ENCODE data around the gene AREL1.
A peak's percentile ranks its signal among the peaks of the same experiment; 100 is the strongest.

Gene AREL1

DNA sequence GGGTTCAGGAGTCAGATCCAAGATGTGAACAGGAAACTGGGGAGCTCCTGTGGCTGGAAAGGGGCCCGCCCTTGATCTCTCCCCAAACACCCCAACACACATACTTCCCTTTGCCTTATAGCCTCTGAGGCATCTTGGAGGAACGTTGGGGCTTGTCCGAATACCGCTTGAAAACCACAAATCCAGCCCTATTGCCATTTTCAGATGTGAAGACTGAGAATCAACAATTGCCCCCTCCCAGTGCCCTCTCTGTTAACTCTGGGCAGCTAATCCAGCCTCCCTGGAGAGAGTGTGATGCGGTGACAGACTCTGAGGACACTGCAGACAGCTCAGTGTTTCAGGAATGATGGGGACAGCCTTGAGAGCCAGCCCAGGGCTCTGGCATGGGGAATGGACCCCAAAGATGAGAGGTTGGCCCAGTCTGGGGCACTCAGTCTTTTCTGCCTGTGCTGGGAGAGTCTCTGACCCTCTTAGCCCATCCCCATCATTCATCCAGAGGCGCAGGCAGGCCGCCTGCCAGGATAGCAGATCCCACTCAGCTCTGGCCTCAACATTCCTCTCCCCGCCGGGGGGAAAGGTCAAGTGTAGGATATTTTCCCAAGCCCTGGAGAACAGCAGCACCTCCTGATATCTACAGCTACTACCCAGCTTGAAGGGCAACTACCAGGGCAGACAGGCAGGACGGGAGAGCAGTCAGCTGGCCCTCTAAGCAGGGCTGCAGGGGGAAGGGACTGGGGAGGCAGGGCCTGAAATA, 76.3 kb downstream of the AREL1 start:
- no peak for DNase-seq (ENCODE audit: low spot score)

DNA sequence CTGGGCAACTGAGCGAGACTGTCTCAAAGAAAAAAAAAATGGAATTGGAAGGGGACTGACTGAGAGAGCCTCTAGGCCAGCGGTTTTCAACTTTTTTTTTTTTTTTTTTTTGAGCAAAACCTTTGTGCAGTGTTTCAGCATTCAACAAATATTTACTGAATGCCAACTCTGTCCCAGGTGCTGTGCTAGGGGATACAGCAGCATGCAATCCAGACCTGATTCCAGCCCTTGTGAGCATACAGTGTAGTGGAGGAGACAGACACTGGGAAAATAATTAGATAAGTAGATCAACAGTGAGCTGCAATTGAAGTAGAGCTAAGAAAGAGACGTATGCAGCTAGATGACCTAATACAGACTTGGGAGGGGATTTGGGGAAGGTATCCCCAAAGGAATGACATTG, 77.0 kb downstream of the AREL1 start:
- DNase-seq (ENCODE audit: low spot score), result no peak

DNA sequence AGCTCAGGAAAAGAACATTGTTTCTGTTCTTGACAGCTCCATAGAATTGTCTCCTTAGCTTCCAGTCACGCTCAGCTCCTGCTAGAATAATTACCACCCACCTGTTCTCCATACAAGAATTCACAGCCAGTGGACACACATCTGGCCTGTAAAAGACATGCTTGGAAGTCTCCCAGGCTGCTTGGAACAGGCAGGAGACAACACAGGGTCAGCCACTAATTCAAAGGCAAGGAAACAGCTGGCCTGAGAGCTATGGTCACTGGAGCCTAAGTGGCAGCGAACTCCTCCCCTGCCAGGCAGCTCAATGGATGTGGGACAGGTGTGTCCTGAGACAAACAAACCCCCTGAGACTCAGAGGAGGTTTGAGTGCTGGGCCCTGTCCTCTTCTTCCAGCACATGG, 77.9 kb downstream of the AREL1 start:
- no peak for DNase-seq (ENCODE audit: low spot score)

DNA sequence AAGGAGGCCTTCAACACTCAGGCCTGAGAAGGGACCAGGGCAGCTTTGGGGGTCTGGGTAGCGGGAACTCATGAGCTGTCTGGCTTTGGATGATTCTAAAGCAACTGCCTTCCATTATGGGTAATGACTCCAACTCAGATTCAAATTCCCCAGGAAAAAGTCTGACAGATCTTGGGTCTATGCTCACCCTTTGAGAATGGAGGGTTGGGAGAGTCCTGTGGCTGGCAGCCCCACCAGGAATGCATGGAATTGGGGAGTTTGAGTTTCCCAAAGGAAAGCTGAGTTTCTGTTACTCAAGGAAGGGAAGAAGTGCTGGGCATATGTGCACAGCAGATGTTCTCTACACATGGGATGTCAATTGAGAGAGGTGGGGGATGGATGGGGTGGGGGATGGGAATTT, 78.4 kb downstream of the AREL1 start:
- peak; percentile 58 for DNase-seq (ENCODE audit: low spot score)

DNA sequence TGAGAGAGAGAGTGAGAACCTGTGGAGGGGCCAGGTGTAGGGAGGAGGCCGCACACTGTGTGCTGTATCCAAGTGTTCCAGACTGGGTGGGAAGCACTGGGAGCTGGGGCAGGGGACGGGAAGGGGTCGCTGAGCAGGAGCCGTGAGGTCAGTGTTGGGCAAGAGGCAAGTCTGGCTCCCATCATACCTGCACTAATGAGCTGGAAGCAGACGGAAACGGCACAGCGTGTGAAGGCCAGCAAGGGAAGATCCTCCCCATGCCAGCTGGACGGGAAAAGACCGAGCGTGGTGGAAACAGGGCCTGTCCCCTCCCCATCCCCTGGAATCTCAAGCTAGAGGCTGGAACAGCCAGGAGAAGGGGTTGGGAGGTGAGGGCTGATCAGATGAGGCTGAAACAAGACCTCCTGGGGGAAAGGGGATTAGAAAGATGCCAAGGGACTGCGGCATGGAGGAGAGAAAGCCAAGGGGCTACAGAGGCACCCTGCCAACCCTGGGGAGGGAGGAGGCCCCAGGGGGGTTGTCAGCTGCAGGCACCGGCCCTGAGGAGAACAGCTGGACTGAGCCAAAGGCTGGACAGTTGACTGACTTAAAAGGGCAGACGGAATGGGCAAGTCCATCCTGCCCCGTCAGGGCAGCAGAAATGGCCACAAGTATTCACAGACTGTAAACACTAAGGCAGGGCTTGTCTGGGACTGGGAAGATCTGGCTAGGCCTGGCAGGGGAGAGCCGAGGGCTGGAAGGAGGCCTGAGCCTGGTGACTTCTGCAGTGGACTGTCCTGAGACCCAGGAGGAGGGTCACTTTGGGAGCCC, 81.8 kb downstream of the AREL1 start:
- DNase-seq (ENCODE audit: low spot score), result peak; percentile 51

DNA sequence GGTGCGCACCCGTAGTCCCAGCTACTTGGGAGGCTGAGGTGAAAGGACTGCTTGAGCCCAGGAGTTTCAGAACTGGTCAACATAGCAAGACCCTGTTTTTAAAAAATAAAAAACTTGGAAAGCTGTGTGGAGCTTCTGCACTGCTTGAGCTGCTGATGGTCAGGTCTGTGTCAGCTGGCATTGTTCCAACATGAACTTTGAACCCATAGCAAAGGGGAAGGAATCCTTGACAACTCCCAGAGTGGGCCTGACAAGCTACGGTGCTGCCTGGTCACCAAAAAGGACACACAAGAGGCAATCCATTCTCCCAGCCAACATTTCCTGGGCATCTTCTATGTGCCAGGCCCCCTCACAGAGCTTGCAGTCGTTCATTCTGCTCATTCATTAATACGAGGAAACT, 84.5 kb downstream of the AREL1 start:
- no peak for DNase-seq (ENCODE audit: low spot score)

DNA sequence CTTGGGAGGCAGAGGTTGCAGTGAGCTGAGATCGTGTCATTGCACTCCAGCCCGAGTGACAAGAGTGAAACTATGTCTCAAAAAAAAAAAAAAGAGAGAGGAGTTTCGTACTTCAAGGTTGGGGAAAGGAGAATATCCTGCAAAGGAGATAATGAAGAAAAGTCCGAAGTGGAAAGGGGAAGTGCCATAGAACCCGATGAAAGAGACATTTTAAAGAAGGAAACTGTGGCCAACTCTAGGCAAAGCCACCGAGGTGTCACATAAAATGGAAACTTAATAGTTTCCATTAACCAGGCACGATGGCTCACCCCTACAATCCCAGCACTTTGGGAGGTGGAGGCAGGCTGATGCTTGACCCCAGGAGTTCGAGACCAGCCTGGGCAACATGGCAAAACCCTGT, 85.8 kb downstream of the AREL1 start:
- no peak for DNase-seq (ENCODE audit: low spot score)

DNA sequence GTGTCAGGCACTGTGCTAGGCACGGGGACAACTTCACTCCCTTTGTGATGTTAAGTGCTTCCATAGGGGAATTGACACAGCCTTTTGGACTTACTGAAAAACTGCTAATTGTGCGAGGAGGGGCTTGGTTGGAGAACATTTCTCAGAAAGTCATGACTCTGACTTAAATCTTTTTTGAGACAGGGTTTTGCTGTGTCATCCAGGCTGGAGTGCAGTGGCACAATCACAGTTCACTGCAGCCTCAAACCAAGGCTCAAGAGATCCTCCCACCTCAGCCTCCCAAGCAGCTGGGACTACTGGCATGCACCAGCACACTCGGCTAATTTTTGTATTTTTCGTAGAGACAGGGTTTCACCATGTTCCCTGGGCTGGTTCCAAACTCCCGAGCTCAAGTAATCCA, 90.6 kb downstream of the AREL1 start:
- DNase-seq (ENCODE audit: low spot score), result no peak

DNA sequence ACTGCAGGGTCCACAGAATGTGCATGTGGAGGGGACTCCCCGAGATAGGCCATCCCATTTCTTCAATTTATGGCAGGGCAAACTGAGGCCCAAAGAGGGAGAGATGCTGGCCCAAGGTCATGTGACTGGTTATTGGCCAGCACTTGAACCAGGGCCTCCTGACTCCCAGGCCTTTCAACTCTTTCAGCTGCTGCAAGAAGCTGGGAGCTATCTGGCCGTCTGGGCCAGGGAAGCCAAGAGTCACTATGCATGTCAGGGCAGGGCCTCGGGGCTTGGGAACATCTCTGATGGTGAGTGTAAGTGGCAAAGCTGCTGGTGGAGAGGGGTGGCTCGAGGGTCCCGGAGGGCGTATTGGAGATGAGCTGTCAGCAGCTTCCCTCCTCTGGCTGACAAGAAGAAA, 91.3 kb downstream of the AREL1 start:
- no peak for DNase-seq (ENCODE audit: low spot score)

DNA sequence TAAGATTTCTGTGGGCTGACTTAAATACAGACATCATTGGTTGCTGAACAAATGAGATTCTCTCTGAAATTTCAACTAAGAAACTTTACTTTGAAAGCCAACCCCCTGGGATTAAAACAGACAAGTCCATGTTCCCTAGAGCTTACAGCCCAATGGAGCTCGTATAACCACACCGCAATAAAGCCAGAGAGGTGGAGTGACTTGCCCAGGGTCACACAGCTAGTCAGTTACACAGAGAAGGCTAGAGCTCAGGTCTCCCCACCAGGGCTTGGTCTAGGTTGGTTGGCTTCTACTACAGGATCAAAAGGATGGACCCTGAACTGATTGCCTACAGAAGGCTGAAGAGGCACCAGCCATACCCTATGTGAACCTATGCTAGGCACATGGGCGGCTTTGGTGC, 92.0 kb downstream of the AREL1 start:
- no peak for DNase-seq (ENCODE audit: low spot score)

DNA sequence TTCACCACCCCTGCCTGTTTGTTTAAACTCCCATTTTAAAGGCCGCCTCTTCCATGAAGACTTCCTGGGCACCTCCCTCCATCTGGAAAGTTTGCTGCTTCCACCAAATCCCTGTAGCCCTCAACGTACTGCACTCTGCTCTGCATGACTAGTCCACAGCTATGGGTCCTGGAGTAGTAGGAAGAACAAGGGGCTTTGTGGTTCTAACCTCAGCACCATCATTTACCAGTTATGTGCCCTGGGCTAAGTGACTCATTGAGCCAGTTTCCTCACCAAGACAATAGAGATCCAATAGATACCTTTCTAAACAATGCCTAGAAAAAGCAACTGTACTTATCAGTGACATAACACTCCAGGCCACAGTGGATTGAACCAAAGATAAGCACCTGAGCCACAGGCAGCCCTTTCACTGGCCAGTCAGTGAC, 92.4 kb downstream of the AREL1 start:
- peak; percentile 64 for DNase-seq (ENCODE audit: low spot score)

DNA sequence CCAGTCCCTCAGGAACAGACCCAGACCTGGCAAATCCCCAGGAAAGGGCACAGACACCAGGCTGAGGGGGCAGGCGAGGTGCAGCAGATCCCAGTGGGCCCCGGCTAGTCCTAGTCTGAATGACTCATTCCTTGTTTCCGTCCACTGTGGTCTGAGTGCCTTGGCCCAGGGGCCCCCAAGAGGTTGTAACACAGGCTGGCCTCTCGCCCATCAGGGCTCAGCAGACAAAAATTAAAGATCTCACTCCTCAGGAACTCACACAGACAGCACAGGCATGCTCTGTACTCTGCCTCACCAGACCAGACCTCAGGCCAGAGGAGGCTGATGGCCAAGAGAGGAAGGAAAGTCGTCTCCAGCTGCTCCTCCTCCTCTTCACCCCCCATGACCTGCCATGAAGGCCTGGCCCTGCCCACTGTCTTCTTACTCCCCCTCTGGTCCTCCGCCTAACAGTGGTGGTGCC, 93.2 kb downstream of the AREL1 start:
- DNase-seq (ENCODE audit: low spot score), result peak; percentile 86

DNA sequence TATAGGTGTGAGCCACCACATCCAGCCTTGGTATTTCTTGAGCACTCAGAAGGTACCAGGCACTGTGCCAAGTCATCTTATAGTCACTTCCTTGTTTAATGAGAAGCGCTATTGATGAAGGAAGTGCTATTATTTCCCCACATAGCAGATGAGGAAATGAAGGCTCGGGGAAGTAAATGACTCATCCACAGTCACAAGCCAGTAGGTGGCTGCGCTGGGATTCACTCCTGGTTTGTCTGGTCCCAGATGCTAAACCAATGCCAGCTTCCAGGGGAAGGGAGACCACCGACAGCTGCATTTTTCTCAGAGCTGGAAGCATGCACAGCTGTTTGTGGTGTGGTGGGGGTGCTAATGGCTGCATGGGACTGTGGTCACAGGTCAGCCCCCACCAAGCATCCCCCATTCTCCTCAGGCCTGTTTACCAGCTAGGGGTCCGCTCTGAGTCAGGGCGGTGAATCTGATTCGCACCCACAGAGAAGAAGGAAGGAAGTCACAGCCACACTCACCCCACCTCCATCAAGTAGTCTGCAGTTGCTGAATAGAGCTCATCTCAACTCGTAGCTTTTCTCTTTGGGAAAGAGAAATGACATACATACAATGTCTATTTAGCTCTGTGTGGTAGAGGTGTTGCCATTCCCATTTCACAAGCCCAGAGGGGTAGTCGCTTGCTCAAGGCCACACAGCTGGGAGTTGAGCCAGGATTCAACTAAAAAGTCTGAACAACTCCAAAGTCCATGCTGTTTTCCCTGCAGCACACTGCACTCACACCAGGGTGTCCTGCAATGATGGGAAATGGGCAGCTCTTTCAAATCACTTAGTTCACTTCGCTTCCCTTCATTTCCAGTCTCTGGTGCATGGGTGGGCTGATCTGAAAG, 94.6 kb downstream of the AREL1 start:
- DNase-seq (ENCODE audit: low spot score), result no peak

DNA sequence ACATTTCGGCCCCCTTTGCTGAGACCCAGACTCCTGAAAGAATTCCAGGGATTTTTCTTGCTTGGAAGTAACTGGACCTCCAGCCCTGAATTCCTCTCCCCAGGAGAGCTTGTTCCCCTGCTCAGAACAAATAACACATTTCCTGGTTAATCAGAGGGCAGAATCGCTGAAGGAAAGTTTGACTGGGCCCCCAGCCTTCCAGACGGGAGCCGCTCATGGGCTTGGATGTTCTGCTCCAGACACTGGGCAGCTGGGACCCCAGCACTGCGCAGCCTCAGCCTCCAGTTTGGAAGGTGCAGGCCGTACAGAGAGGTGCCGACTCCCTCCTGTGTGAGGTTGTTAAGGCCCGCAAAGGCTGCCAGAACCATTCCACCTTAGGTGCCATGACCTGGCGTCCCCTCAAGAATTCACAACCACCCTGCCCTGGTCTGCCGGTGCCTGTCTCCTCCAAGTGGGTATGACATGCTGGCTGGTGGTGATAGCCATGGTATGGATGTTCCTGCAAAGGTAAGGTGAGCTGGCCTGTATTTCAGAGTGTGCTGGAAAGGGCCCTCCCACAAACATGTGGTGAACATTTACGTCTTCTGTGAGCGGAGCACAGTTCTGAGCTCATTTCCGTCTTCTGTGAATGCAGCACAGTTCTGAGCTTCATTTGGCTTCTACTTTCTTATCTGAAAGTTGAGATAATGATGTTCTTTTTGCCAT, 95.7 kb downstream of the AREL1 start:
- no peak for DNase-seq (ENCODE audit: low spot score)

DNA sequence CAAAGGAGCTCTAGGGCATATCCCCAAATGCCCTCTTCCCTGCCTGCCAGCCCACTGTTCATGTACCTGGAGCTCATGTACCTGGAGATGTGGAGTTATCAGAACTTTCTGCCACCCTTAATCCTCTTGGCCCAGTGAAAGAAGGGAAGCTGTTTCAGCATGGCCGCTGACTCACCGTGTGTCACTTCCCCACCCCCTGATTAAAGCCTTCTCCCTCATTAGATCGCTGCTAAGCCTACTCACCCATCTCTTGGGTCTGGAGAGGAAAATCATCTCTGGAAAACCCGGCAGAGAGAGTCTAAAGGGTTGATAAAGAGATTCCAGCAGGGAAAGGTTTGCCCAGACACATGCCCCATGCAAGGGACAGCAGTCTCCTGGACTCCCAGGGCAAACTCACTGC, 96.4 kb downstream of the AREL1 start:
- DNase-seq (ENCODE audit: low spot score), result peak; percentile 75

DNA sequence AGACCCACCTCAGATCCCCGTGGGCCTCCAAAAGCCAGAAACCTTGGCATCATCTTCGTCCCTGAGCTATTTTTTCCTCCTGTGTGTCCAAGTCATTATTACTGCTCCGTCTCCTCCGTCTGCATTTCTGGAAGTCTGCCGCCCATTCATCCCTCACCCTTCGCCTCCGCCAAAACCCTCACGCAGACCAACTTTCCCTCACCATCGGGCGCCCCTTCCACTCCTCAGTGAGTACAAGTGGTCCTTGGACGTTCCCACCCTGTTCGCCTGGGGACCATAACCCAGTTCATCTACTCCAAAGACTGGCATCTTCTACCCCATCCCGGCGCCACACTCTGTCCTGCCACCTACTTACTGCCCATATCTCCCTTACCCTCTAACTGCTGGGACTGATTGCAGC, 97.1 kb downstream of the AREL1 start:
- DNase-seq (ENCODE audit: low spot score), result no peak

DNA sequence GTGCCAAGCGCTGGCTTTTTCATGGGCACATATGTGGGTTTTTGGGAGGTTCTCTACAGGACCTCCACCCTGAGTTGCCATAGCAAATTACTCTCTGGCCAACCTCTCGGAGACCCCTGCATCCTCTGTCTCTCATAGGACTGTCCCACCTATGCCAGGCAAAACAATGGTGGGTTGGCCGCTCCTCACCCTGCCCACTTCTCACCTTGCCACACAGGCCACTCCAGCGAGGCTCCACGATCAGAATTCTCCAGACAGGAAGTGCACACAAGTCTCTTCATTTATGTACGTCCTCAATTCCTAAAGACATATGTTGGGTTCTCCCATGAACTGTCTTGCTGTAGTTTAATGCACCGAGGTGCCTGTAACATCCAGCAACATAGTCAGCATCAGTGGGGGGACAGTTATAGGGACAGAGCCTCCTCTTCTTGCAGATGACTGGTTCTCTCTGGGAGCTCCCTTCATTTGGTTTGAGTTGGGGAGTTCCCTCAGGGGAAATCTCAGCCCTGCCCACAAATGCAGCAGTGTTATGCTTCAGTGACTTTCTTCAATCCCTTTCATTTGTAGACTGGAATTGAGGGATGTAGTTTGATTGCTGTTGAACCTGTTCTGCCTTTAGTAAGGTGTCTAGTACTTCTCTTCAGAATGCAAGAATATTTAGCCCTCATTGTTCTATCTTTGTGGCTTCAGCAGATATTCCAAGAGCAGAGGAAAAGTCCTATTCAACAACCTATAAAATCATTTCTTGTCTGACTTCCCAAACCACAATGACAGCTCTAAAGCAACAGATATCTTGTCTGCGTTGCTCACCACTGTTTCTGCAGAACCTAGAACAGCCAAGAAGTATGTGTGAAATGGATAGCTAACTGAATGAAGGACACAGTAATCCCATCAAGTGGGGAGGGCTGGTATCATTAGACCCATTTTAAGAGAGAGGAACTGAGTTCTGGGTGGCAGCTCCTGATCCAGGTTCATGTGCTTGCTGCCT, 98.1 kb downstream of the AREL1 start:
- no peak for DNase-seq (ENCODE audit: low spot score)

DNA sequence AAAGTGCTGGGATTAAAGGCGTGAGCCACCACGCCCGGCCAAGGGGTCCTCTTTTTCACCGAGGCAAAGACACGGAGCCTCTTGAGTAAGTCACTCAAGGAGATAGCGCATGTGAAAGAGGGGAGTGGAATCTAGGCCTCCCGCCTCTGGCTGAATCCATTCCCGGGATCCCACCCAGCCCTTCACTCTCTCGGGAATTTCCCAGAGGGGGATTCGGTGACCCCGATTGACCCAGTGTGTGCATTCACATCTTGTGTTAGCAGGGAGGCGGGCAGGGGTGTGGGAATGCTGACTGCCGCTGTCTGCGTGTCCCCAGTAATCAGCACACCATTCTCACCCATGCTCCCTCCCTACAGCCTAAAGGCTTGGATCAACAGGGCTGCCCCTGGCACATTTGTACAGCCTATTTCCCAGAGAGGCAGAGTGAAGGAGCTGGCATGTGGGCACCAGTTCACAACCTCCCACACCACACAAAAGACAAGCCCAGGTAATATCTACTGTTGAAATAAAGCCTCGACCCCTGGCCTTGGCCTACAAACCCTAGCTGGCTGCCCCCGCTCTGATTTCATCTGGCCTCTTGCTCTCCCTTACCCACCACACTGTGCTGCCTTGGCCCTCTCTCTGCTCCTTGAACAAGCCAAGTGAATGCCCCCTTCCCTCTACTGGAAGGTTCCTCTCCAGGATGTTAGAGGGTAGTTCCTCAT, 99.5 kb downstream of the AREL1 start:
- no peak for DNase-seq (ENCODE audit: low spot score)

DNA sequence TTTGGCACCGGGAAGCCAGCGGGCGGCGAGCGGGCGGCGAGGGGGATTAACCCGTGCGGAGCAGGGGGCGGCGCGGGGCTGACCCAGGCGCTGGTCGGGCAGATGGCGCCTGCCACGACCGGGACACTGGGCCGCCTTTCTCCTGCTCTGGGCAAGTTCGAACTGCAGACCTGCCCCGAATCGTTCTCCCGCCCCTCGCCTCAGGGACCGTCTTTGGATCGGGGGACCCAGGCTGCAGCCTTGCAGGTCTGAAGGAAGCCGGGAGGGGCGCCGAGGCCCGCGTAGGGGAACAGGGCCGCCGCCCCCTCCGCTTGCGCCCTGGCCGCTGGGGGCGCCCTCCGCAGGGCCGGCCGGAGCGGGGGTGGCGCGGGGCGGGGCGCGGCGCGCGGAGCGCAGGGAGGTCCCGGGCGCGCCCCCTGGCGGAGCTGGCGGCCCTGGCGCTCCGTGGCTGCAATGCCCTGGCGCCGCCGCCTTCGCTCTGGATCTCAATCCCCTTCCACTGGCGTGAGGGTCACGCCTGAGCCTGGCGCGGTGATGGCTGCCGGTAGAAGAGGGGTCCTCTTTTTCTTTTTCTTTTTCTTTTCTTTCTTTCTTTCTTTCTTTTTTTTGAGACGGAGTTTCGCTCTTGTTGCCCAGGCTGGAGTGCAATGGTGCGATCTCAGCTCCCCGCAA, 100.4 kb downstream of the AREL1 start:
- DNase-seq (ENCODE audit: low spot score), result peak; percentile 78
